Measurements from ENCODE around the gene MCHR1. TPM values are rescaled to one million over a fixed set of nuclear protein-coding genes. Genes with fewer than 3 reads are reported as not detected.

The MCHR1 gene
- total RNA-seq, 4 donors from 2014 or later = 1.0 to 2.4 (median 1.7) TPM

DNA sequence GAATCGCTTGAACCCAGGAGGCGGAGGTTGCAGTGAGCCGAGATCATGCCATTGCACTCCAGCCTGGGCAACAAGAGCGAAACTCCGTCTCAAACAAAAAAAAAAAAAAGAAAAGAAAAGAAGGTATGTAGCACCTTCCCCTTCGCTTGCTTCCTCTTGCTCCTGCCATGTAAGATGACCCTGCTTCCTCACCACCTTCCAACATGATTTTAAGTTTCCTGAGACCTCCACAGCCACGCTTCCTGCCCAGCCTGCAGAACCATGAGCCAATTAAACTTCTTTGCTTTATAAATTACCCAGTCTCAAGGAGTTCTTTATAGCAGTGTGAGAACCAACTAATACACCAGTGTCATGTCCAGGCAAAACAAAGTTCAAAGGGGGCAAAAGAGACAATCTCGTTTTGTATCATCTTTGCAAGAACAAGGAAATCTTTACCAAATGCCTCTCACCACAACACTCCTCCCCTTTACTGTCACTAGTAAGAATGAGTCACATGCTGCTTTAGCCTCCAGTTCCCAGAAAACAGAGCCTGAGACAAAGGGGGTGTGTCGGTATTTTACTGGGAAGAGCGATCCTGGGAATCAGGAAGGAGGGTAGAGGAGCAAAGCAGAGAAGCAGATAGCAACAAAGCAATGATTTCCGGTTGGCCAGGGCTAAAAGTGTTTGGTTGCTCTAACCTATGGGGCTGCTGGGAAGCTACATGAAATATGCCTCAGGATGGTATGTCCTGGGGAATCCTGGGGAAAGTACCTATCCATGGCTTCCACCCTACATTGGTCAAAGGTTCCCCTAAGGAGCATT, 10.5 kb upstream of the MCHR1 start:
- Histone ChIP-seq H3K4me3 (no peak overlapping the region), H3K27me3 (no peaks in the 10 kb centered on the region), H3K36me3 (no peaks in the 10 kb centered on the region), H3K9me3 (no peaks in the 10 kb centered on the region), H3K27ac (no peak overlapping the region), H3K4me1 (peaks cover 5 to 9% of the 10 kb centered on the region in 2 donors)
- DNase-seq = no peak
- no peak for TF ChIP-seq POLR2A (IDR thresholded peaks at IDR 0.05)
- TF ChIP-seq, protein P1, sequence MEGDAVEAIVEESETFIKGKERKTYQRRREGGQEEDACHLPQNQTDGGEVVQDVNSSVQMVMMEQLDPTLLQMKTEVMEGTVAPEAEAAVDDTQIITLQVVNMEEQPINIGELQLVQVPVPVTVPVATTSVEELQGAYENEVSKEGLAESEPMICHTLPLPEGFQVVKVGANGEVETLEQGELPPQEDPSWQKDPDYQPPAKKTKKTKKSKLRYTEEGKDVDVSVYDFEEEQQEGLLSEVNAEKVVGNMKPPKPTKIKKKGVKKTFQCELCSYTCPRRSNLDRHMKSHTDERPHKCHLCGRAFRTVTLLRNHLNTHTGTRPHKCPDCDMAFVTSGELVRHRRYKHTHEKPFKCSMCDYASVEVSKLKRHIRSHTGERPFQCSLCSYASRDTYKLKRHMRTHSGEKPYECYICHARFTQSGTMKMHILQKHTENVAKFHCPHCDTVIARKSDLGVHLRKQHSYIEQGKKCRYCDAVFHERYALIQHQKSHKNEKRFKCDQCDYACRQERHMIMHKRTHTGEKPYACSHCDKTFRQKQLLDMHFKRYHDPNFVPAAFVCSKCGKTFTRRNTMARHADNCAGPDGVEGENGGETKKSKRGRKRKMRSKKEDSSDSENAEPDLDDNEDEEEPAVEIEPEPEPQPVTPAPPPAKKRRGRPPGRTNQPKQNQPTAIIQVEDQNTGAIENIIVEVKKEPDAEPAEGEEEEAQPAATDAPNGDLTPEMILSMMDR (IDR thresholded peaks at IDR 0.05) = no peak
- intact Hi-C loops (cut with DNase I; ENCODE audit: low total_unique reads) = no loop called here

DNA sequence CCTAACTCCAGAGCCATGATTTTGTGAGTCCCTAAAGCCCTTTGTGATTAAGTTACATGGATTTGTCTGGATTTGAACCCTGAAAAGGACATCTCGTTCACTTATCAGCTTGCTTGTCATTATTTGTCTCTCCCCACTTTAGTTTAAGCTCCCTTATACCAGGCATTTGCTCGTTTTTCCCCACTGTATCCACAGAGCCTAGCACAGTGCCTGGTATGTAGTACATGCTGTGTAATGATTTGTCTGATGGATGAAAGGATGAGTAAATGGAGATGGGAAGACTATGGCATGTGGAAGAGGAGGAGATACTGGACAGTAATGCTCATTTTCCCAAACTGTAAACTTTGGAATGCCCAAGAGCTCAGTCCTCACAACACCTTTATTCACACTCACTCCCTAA, 9.2 kb upstream of the MCHR1 start:
- TF ChIP-seq POLR2A (IDR thresholded peaks at IDR 0.05) = no peak
- TF ChIP-seq, protein P1 (IDR thresholded peaks at IDR 0.05) = no peak
- H3K27me3 ChIP-seq = no peaks in the 10 kb centered on the region

DNA sequence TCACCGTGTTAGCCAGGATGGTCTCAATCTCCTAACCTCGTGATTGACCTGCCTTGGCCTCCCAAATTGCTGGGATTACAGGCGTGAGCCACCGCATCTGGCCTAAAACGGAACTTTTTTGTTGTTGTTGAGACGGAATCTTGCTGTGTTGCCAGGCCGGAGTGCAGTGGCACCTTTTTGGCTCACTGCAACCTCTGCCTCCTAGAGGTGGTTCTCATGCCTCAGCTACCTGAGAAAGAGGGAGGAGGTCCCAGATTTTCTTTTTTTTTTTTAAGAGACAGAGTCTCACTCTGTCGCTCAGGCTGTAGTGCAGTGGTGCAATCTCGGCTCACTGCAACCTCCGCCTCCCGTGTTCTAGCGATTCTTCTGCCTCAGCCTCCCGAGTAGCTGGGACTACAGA, 7.9 kb upstream of the MCHR1 start:
- Histone ChIP-seq H3K4me3 (no peak overlapping the region), H3K27me3 (no peaks in the 10 kb centered on the region), H3K4me1 (peaks cover 0 to 5% of the 10 kb centered on the region in 2 donors), H3K27ac (no peak overlapping the region), H3K36me3 (no peaks in the 10 kb centered on the region), H3K9me3 (no peaks in the 10 kb centered on the region)
- TF ChIP-seq POLR2A (IDR thresholded peaks at IDR 0.05) = no peak
- TF ChIP-seq, protein P1 (IDR thresholded peaks at IDR 0.05) = no peak
- DNase-seq = no peak
- intact Hi-C loops (cut with DNase I; ENCODE audit: low total_unique reads) = no loop called here

More for the DNA sequence above, 9.2 kb upstream of the MCHR1 start:
- intact Hi-C loops (cut with DNase I; ENCODE audit: low total_unique reads) = no loop called here
- no peak for DNase-seq
- Histone ChIP-seq H3K27ac (no peak overlapping the region), H3K36me3 (no peaks in the 10 kb centered on the region), H3K4me1 (peaks cover 5 to 6% of the 10 kb centered on the region in 2 donors), H3K9me3 (no peaks in the 10 kb centered on the region), H3K4me3 (no peak overlapping the region)

DNA sequence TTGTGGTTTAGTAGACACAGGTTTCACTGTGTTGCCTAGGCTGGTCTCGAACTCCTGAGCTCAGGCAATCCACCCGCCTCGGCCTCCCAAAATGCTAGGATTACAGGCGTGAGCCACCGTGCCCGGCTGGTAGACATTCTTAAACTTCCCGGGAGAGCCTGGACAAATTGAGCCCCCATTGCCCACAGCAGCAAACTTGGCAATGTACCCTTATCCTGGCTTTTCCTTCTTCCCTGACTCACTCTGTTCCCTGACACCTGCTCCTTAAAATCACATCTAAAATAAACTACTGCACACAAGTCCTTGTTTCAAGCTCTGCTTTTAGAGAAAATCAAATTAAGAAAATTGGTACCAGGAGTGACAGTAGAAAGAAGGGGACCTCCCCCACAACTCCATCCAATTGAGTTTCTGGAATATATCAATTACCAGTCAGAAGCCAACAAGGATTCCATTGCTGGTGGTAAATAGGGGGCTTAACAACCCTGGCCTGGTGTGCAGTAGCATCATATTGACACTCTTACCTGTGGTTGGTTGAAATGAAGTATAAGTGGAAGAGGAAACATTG, 7.4 kb upstream of the MCHR1 start:
- Histone ChIP-seq H3K4me1 (peaks cover 0 to under 1% of the 10 kb centered on the region in 2 donors), H3K27me3 (no peaks in the 10 kb centered on the region), H3K36me3 (no peaks in the 10 kb centered on the region), H3K9me3 (no peaks in the 10 kb centered on the region), H3K27ac (no peak overlapping the region), H3K4me3 (no peak overlapping the region)
- DNase-seq = no peak
- TF ChIP-seq, protein P1 (IDR thresholded peaks at IDR 0.05) = no peak
- no peak for TF ChIP-seq POLR2A (IDR thresholded peaks at IDR 0.05)
- intact Hi-C loops (cut with DNase I; ENCODE audit: low total_unique reads) = no loop called here

DNA sequence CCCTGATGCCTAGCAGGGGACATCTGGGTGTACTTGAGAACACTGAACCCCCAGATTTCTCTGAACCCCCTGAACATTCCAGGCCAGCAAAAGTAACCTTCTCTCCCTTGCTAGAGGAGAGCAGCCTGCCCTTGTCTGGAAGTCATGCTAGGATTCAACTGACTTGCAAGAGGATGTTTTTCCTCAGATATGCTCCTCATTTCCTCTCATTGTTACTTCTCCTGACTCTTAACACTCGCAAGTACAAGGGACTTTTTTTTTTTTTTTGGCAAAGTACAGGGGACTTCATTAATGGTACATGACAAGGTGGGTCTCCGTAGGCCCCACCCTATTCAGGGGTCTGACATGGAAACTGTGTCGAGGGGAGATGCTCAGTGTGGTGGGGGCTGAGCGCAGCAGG, 6.3 kb upstream of the MCHR1 start:
- H3K36me3 ChIP-seq = no peaks in the 10 kb centered on the region
- H3K4me3 ChIP-seq = no peak overlapping the region
- DNase-seq = no peak
- intact Hi-C loops (cut with DNase I; ENCODE audit: low total_unique reads) = no loop called here
- H3K9me3 ChIP-seq = no peaks in the 10 kb centered on the region
- H3K27ac ChIP-seq = no peak overlapping the region
- no peaks in the 10 kb centered on the region for H3K27me3 ChIP-seq
- H3K4me1 ChIP-seq = no peaks in the 10 kb centered on the region
- no peak for TF ChIP-seq POLR2A (IDR thresholded peaks at IDR 0.05)
- TF ChIP-seq, protein P1 (IDR thresholded peaks at IDR 0.05) = no peak
